SK-N-SH (cell line): ENCODE data around the gene TRNAU1AP. TPM values are rescaled to one million over a fixed set of nuclear protein-coding genes. Genes with fewer than 3 reads are reported as not detected.

Experiments used
- CTCF ChIA-PET: fragments of 300-600, 350-600 bp; formaldehyde crosslinking; extraction: SDS; loops from one replicate; lab custom pipeline; 2021; lab: Yijun Ruan, JAX
- POLR2A ChIA-PET: fragments of 350-600 bp; sonication (Branson Sonifier 250); formaldehyde crosslinking; extraction: SDS; loops from one replicate; lab custom pipeline; 2020; ENCODE audit warnings: antibody characterized with exemption, inconsistent platforms; lab: Yijun Ruan, JAX
- DNase-seq: peaks from one replicate; pipeline ENCODE4 v3.0.0; 2012
- H2AFZ ChIP-seq: fragments of 200-600 bp; sonication (generic); 2 replicates; pipeline ENCODE4 v1.8.1; 2016; ENCODE audit warnings: antibody characterized with exemption, mild to moderate bottlenecking, low read depth
- H3F3A ChIP-seq: fragments of 200-600 bp; sonication (generic); replicated peaks from 2 replicates; pipeline ENCODE3; 2016; ENCODE audit warnings: antibody characterized with exemption, mild to moderate bottlenecking; ENCODE audit not compliant: insufficient read depth
- H3K27ac ChIP-seq, 2 experiments: fragments of 200-500 bp in 1 of 2; fragments of 200-600 bp in 1 of 2; sonication (Bioruptor generic) in 1 of 2; sonication (generic), shearing (Covaris generic) in 1 of 2; 2 replicates each; pipeline versions ENCODE4 v1.5.1 to v1.6.1; 2014 to 2016; ENCODE audit warnings: low read depth in 2 of 2, inconsistent platforms in 1 of 2, low read length in 1 of 2, mild to moderate bottlenecking in 1 of 2, mixed read lengths in 1 of 2
- H3K27me3 ChIP-seq: fragments of 200-600 bp; sonication (generic), shearing (Covaris generic); 2 replicates; pipeline ENCODE4 v1.6.1; 2016; ENCODE audit warnings: mixed run types; ENCODE audit not compliant: insufficient read depth
- H3K36me3 ChIP-seq, 2 experiments: fragments of 200-500 bp in 1 of 2; fragments of 200-600 bp in 1 of 2; sonication (Bioruptor generic) in 1 of 2; sonication (generic) in 1 of 2; replicated peaks in 1 of 2; 2 replicates each; pipeline versions ENCODE3 to v1.5.1; 2014 to 2016; ENCODE audit warnings: low read length in 1 of 2, mild to moderate bottlenecking in 1 of 2; ENCODE audit not compliant: insufficient read depth in 2 of 2, control insufficient read depth in 1 of 2
- H3K4me1 ChIP-seq, 2 experiments: fragments of 200-500 bp in 1 of 2; fragments of 200-600 bp in 1 of 2; sonication (Bioruptor generic) in 1 of 2; sonication (generic), shearing (Covaris generic) in 1 of 2; 2 replicates each; pipeline versions ENCODE4 v1.5.1 to v1.6.1; 2014 to 2016; ENCODE audit warnings: low read depth in 1 of 2, low read length in 1 of 2, mixed run types in 1 of 2; ENCODE audit not compliant: insufficient read depth in 2 of 2, control insufficient read depth in 1 of 2
- H3K4me2 ChIP-seq: fragments of 200-600 bp; sonication (generic), shearing (Covaris generic); 2 replicates; pipeline ENCODE4 v1.6.1; 2017; ENCODE audit warnings: mixed run types
- H3K4me3 ChIP-seq, 2 experiments: fragments of 200-500 bp in 1 of 2; fragments of 200-600 bp in 1 of 2; sonication (Bioruptor generic) in 1 of 2; sonication (generic), shearing (Covaris generic) in 1 of 2; 2 replicates each; pipeline versions ENCODE4 v1.5.1 to v1.8.1; 2014 to 2016; ENCODE audit warnings: low read depth in 2 of 2, inconsistent platforms in 1 of 2, low read length in 1 of 2, mild to moderate bottlenecking in 1 of 2, mixed read lengths in 1 of 2, moderate library complexity in 1 of 2
- H3K79me2 ChIP-seq: fragments of 200-600 bp; sonication (generic); 2 replicates; pipeline ENCODE4 v1.8.1; 2017; ENCODE audit warnings: mild to moderate bottlenecking; ENCODE audit not compliant: insufficient read depth
- H3K9ac ChIP-seq: fragments of 200-600 bp; sonication (generic); 2 replicates; pipeline ENCODE4 v1.6.1; 2017; ENCODE audit warnings: mixed run types
- H3K9me2 ChIP-seq: fragments of 200-600 bp; sonication (generic); 2 replicates; pipeline ENCODE4 v1.6.1; 2017; ENCODE audit warnings: mixed run types
- H3K9me3 ChIP-seq: fragments of 200-600 bp; sonication (generic); 2 replicates; pipeline ENCODE4 v1.6.1; 2017; ENCODE audit warnings: mixed run types, mild to moderate bottlenecking, moderate library complexity
- H4K20me1 ChIP-seq: fragments of 200-600 bp; sonication (generic); 2 replicates; pipeline ENCODE4 v1.6.1; 2017; ENCODE audit warnings: mild to moderate bottlenecking, mixed run types; ENCODE audit not compliant: insufficient read depth
- CHD2 ChIP-seq: fragments of 150-350 bp; IDR thresholded peaks from 2 replicates; pipeline ENCODE4 v1.6.1; 2018; ENCODE audit warnings: low read length; ENCODE audit not compliant: partially characterized antibody
- CTCF ChIP-seq: fragments of 200-600 bp; sonication (generic); IDR thresholded peaks from 2 replicates; pipeline ENCODE4 v1.6.1; 2017; ENCODE audit warnings: antibody characterized with exemption, mild to moderate bottlenecking, moderate library complexity
- ELF1 ChIP-seq: IDR thresholded peaks from 2 replicates; pipeline ENCODE4 v1.4.0; 2012
- EZH2phosphoT487 ChIP-seq: fragments of 200-600 bp; sonication (generic); IDR thresholded peaks from 2 replicates; pipeline ENCODE4 v1.6.1; 2017; ENCODE audit warnings: low read depth, mixed run types, mild to moderate bottlenecking, antibody characterized with exemption, moderate library complexity, borderline replicate concordance
- FOXJ3 ChIP-seq: sonication (generic); formaldehyde crosslinking; IDR thresholded peaks from 2 replicates; pipeline ENCODE4 v1.5.1; 2020; ENCODE audit warnings: mild to moderate bottlenecking, missing genetic modification reagents
- FOXM1 ChIP-seq: IDR thresholded peaks from 2 replicates; pipeline ENCODE4 v1.4.0; 2012; ENCODE audit warnings: low read depth, mild to moderate bottlenecking
- GATA2 ChIP-seq: sonication (generic); formaldehyde crosslinking; IDR thresholded peaks from 2 replicates; pipeline ENCODE4 v1.5.0; 2020; ENCODE audit warnings: mild to moderate bottlenecking, missing genetic modification reagents
- IRF3 ChIP-seq: fragments of 150-350 bp; IDR thresholded peaks from 2 replicates; pipeline ENCODE4 v1.6.1; 2016; ENCODE audit warnings: mild to moderate bottlenecking, low read depth, low read length
- JUND ChIP-seq: IDR thresholded peaks from 2 replicates; pipeline ENCODE4 v1.4.0; 2012
- MAX ChIP-seq: IDR thresholded peaks from 2 replicates; pipeline ENCODE4 v1.4.0; 2012; ENCODE audit warnings: low read depth
- NRF1 ChIP-seq: IDR thresholded peaks from 2 replicates; pipeline ENCODE4 v1.6.1; 2012; ENCODE audit warnings: low read depth, mild to moderate bottlenecking, low read length
- PBX3 ChIP-seq: IDR thresholded peaks from 2 replicates; pipeline ENCODE4; 2012
- REST ChIP-seq: IDR thresholded peaks from 2 replicates; pipeline ENCODE4 v1.6.1; 2012; ENCODE audit warnings: mild to moderate bottlenecking, low read depth, low read length, moderate library complexity
- RXRA ChIP-seq: IDR thresholded peaks from 2 replicates; pipeline ENCODE4 v1.4.0; 2012; ENCODE audit warnings: low read depth, mild to moderate bottlenecking, borderline replicate concordance
- SIN3A ChIP-seq: IDR thresholded peaks from 2 replicates; pipeline ENCODE4 v1.6.1; 2012; ENCODE audit warnings: low read depth, mild to moderate bottlenecking, low read length, moderate library complexity, borderline replicate concordance
- TAF1 ChIP-seq: IDR thresholded peaks from 2 replicates; pipeline ENCODE4 v1.6.1; 2012; ENCODE audit warnings: low read depth, mild to moderate bottlenecking, low read length, moderate library complexity, borderline replicate concordance
- TEAD4 ChIP-seq: IDR thresholded peaks from 2 replicates; pipeline ENCODE4 v1.4.0; 2012; ENCODE audit warnings: mild to moderate bottlenecking, borderline replicate concordance; ENCODE audit not compliant: insufficient read depth
- YY1 ChIP-seq: IDR thresholded peaks from 2 replicates; pipeline ENCODE4 v1.4.0; 2012; ENCODE audit warnings: low read depth, mild to moderate bottlenecking
- WGBS: methylation state at CpG from one replicate; pipeline ENCODE4 v1.1.6; 2017; ENCODE audit warnings: low lambda C conversion rate; 5-methylcytosine and 5-hydroxymethylcytosine counted together
- polyA plus RNA-seq, 3 experiments: library from polyadenylated mRNA; depleted of rRNA; stranded (reverse); fragments of >200 nt; gene quantifications; 2 replicates each; pipeline ENCODE4 v1.2.3, GENCODE V29; 2012

TRNAU1AP gene
- polyA plus RNA-seq, 1 of the 3 experiments (the other 2 are of a cell fraction) = 25.8 TPM

GRCh38 chr1:28573564-28573963 is 20.7 kb downstream of the TRNAU1AP start:
- ChIA-PET POLR2A (no interaction called here), CTCF (no interaction called here)
- Histone ChIP-seq H3K4me3 (no peak overlapping the region), H3K9ac (no peak overlapping the region), H2AFZ (no peak overlapping the region), H3K4me2 (no peak overlapping the region), H3K9me3 (no peaks in the 10 kb centered on the region), H3K9me2 (no peaks in the 10 kb centered on the region), H4K20me1 (peaks cover 1% of the 10 kb centered on the region), H3K36me3 (peaks cover 16 to 34% of the 10 kb centered on the region in 2 experiments), H3K27me3 (no peaks in the 10 kb centered on the region), H3F3A (peaks cover 48% of the 10 kb centered on the region), H3K27ac (no peak overlapping the region), H3K79me2 (no peaks in the 10 kb centered on the region), H3K4me1 (no peaks in the 10 kb centered on the region)
- no peak for TF ChIP-seq FOXM1
- no peak for TF ChIP-seq FOXJ3 (CRISPR knock-in tag)
- no peak for DNase-seq
- WGBS = 96% methylated on average over 11 of the region's 11 CpGs

- CTCF ChIA-PET = interaction anchor here (0.8 to 1.4 kb wide), 4 partner anchors 26 to 168 kb away, joined by 3 to 5 read pairs (median 3); no protein-coding TSS in a partner anchor
- peak overlapping the region in 1 of 2 experiments; percentile 5; a peak in 1 of 4 replicates for H3K27ac ChIP-seq
- TF ChIP-seq YY1 = no peak
- TF ChIP-seq IRF3 = no peak
- no peak for TF ChIP-seq ELF1
- no peak; the same call in 1 of the 2 replicates for TF ChIP-seq SIN3A
- TF ChIP-seq CHD2 = no peak
- no peak for TF ChIP-seq GATA2 (CRISPR knock-in tag)
- TF ChIP-seq PBX3 = 0 out of 2 replicates have a peak, but pooled peaks have one; percentile 3
- TF ChIP-seq TAF1 = no peak
- no peak for TF ChIP-seq MAX
- no peak for TF ChIP-seq RXRA
- no peak for TF ChIP-seq TEAD4
- TF ChIP-seq CTCF = no peak
- TF ChIP-seq REST = no peak
- peak; percentile 4; the same call in 1 of the 2 replicates for TF ChIP-seq JUND
- no peak for TF ChIP-seq EZH2phosphoT487
- no peak for TF ChIP-seq NRF1
Observed at GRCh38 chr1:28577052-28577678, 24.3 kb downstream of the TRNAU1AP start.

More at GRCh38 chr1:28577052-28577678, 24.3 kb downstream of the TRNAU1AP start:
- peaks cover 11 to 13% of the 10 kb centered on the region in 2 experiments; a peak in 3 of 4 replicates for H3K4me1 ChIP-seq
- H3K36me3 ChIP-seq = peaks cover 27 to 45% of the 10 kb centered on the region in 2 experiments
- H4K20me1 ChIP-seq = peaks cover 31% of the 10 kb centered on the region
- peaks cover 63% of the 10 kb centered on the region for H3F3A ChIP-seq
- peaks cover 30% of the 10 kb centered on the region for H3K79me2 ChIP-seq
- 82% methylated on average over 1 of the region's 1 CpG for WGBS
- H3K4me2 ChIP-seq = no peak overlapping the region
- no peak for DNase-seq
- H2AFZ ChIP-seq = no peak overlapping the region
- POLR2A ChIA-PET = interaction anchor here (0.7 to 1.7 kb wide), 2 partner anchors 8 to 268 kb away, joined by 3 to 6 read pairs; no protein-coding TSS in a partner anchor
- no peaks in the 10 kb centered on the region for H3K9me2 ChIP-seq
- H3K9me3 ChIP-seq = no peaks in the 10 kb centered on the region
- no peaks in the 10 kb centered on the region for H3K27me3 ChIP-seq
- no peak overlapping the region for H3K9ac ChIP-seq
- H3K4me3 ChIP-seq = no peak overlapping the region
